Measurements from ENCODE around the gene GNAO1. TPM values are rescaled to one million over a fixed set of nuclear protein-coding genes. Genes with fewer than 3 reads are reported as not detected.

The GNAO1 gene
- total and polyA plus RNA-seq, 2 of the 13 experiments (the other 11 are each of a cell fraction or from before 2014, with no cell fraction given): not detected

GRCh38 chr16:56264609-56264972 is 73.3 kb downstream of the GNAO1 start (continued):
- TF ChIP-seq ZNF317 (CRISPR knock-in tag; IDR thresholded peaks at IDR 0.05): no peak
- no peak for TF ChIP-seq TRIM22 (IDR thresholded peaks at IDR 0.05)

DNA sequence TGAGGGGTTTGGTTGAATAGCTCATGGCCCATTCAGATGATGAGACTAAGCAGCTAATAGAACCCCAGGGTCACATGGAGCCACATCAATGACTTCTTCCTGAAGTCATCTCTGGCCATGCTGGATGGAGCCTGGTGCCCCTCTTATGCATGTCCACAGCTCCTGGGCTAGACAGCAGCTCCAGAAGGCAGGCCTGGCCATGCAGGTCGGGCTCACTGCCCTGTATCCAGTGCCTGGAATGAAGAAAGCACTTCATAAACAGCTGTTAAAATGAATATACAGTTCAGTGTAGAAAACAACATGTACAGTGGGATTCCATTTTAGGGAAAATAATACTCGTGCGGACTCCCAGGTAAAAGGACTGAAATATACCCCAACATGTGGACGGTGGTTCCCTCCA is 73.9 kb downstream of the GNAO1 start:
- Histone ChIP-seq H3K4me3 (replicated peaks in 1 of 3; ENCODE audit: insufficient read depth in 1 of 3, low read depth in 2 of 3, low read length in 3 of 3) (no peak overlapping the region), H3K4me2 (ENCODE audit: low read depth, low read length) (no peak overlapping the region; the same call in 1 of the 2 replicates), H3K79me2 (ENCODE audit: insufficient read depth, low read length) (no peaks in the 10 kb centered on the region), H2AFZ (ENCODE audit: low read length) (no peak overlapping the region), H3K9ac (ENCODE audit: insufficient read depth, low read depth, low read length) (no peak overlapping the region), H3K9me3 (ENCODE audit: low read length) (no peaks in the 10 kb centered on the region), H3K27me3 (ENCODE audit: control insufficient read depth in 1 of 2, insufficient read depth in 2 of 2, low read length in 2 of 2) (peaks cover 4 to 13% of the 10 kb centered on the region in 2 experiments; a peak in 3 of 5 replicates), H4K20me1 (ENCODE audit: insufficient read depth, low read length) (no peaks in the 10 kb centered on the region), H3K27ac (ENCODE audit: extremely low read length, insufficient read depth, low read length) (no peak overlapping the region), H3K4me1 (ENCODE audit: insufficient read depth, low read length) (peaks cover 37% of the 10 kb centered on the region), H3K36me3 (replicated peaks in 1 of 2; ENCODE audit: control insufficient read depth in 1 of 2, insufficient read depth in 2 of 2, low read length in 2 of 2) (no peaks in the 10 kb centered on the region)
- no peak for FAIRE-seq
- in situ Hi-C loops (cut with HindIII; ENCODE audit: extremely low pct_ligation_motif_present, low pct_unique_long_range_greater_than_20kb) (no loop called here), intact Hi-C loops (cut with micrococcal nuclease; ENCODE audit: unreplicated experiment) (no loop called here)
- no peak for DNase-seq (ENCODE audit: low spot score)
- ATAC-seq: no peak
- no TSS peak for BruUV-seq (replicated peaks)
- CTCF ChIA-PET (ENCODE audit: low intra/inter-chr PET ratio, low total read pairs): no interaction called here
- POLR2A ChIA-PET: no interaction called here
- 70% methylated on average over 4 of the region's 4 CpGs for WGBS (ENCODE audit: low lambda C conversion rate)
- TF ChIP-seq ZNF576 (CRISPR knock-in tag; IDR thresholded peaks at IDR 0.05): no peak
- no peak for TF ChIP-seq ZNF782 (CRISPR knock-in tag; IDR thresholded peaks at IDR 0.05; ENCODE audit: borderline replicate concordance)
- TF ChIP-seq RCOR2 (CRISPR knock-in tag; IDR thresholded peaks at IDR 0.05): no peak

DNA sequence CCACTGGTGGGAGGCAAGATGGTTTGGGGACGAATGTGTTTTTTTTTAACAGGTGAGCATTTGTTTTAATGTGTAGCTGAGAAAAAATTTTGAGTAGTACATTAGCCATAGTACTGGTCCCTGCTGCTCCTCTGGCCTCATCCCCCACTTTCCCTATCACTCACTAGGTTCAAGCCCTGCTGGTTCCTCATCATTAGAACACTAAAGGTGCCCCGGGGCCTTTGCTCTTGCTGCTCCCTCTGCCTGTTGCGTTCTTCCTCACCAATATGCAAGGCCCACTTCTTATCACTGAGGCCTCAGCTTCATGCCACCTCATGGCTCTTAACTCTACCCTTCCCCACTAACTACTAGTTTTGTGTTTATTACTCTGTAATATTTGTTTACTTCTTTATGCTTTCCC is 74.5 kb downstream of the GNAO1 start:
- DNase-seq (ENCODE audit: low spot score) (no peak), ATAC-seq (no peak), FAIRE-seq (no peak)
- H3K27me3 ChIP-seq (ENCODE audit: control insufficient read depth in 1 of 2, insufficient read depth in 2 of 2, low read length in 2 of 2): peaks cover 4 to 8% of the 10 kb centered on the region in 2 experiments; a peak in 3 of 5 replicates
- peaks cover 39% of the 10 kb centered on the region for H3K4me1 ChIP-seq (ENCODE audit: insufficient read depth, low read length)
- intact Hi-C loops (cut with micrococcal nuclease; ENCODE audit: unreplicated experiment): no loop called here
- no peaks in the 10 kb centered on the region for H3K79me2 ChIP-seq (ENCODE audit: insufficient read depth, low read length)
- H3K9ac ChIP-seq (ENCODE audit: insufficient read depth, low read depth, low read length): no peak overlapping the region
- H3K4me3 ChIP-seq (replicated peaks in 1 of 3; ENCODE audit: insufficient read depth in 1 of 3, low read depth in 2 of 3, low read length in 3 of 3): no peak overlapping the region
- no TSS peak for BruUV-seq (replicated peaks)
- WGBS (ENCODE audit: low lambda C conversion rate): 73% methylated on average over 3 of the region's 3 CpGs
- H3K36me3 ChIP-seq (replicated peaks in 1 of 2; ENCODE audit: control insufficient read depth in 1 of 2, insufficient read depth in 2 of 2, low read length in 2 of 2): no peaks in the 10 kb centered on the region
- CTCF ChIA-PET (ENCODE audit: low intra/inter-chr PET ratio, low total read pairs): no interaction called here
- POLR2A ChIA-PET: no interaction called here
- H3K27ac ChIP-seq (ENCODE audit: extremely low read length, insufficient read depth, low read length): no peak overlapping the region
- no peak overlapping the region for H3K4me2 ChIP-seq (ENCODE audit: low read depth, low read length)
- no peaks in the 10 kb centered on the region for H4K20me1 ChIP-seq (ENCODE audit: insufficient read depth, low read length)
- in situ Hi-C loops (cut with HindIII; ENCODE audit: extremely low pct_ligation_motif_present, low pct_unique_long_range_greater_than_20kb): no loop called here
- no peaks in the 10 kb centered on the region for H3K9me3 ChIP-seq (ENCODE audit: low read length)
- H2AFZ ChIP-seq (ENCODE audit: low read length): no peak overlapping the region
- TF ChIP-seq KMT2A (CRISPR knock-in tag; IDR thresholded peaks at IDR 0.05): no peak
- TF ChIP-seq GTF3A (CRISPR knock-in tag; conservative IDR thresholded peaks at IDR 0.05): no peak
- TF ChIP-seq TCF7L2 (IDR thresholded peaks at IDR 0.05; ENCODE audit: low read depth, low read length): no peak
- TF ChIP-seq, protein P1, sequence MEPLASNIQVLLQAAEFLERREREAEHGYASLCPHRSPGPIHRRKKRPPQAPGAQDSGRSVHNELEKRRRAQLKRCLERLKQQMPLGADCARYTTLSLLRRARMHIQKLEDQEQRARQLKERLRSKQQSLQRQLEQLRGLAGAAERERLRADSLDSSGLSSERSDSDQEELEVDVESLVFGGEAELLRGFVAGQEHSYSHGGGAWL (CRISPR knock-in tag; IDR thresholded peaks at IDR 0.05): no peak
- TF ChIP-seq ZBTB26 (CRISPR knock-in tag; IDR thresholded peaks at IDR 0.05; ENCODE audit: borderline replicate concordance): no peak
- no peak for TF ChIP-seq THYN1 (CRISPR knock-in tag; IDR thresholded peaks at IDR 0.05; ENCODE audit: borderline replicate concordance, low read depth)
- no peak for TF ChIP-seq ZNF253 (CRISPR knock-in tag; IDR thresholded peaks at IDR 0.05; ENCODE audit: borderline replicate concordance)
- no peak for TF ChIP-seq ZNF451 (CRISPR knock-in tag; IDR thresholded peaks at IDR 0.05)
- no peak for TF ChIP-seq ARHGAP35 (CRISPR knock-in tag; IDR thresholded peaks at IDR 0.05; ENCODE audit: borderline replicate concordance)

Data from HepG2 (cell line).